ENCODE data around the gene MEIS2. TPM values are rescaled to one million over a fixed set of nuclear protein-coding genes. Genes with fewer than 3 reads are reported as not detected.

MEIS2 gene
- polyA plus RNA-seq, 1 donor from 2014 or later: not detected

- H3K36me3 Mint-ChIP-seq: no peaks in the 10 kb centered on the region
- no peak overlapping the region for H3K27ac Mint-ChIP-seq
- H3K4me3 Mint-ChIP-seq: no peak overlapping the region
- no peaks in the 10 kb centered on the region for H3K4me1 Mint-ChIP-seq
- H3K27me3 Mint-ChIP-seq: peaks cover 2% of the 10 kb centered on the region
- H3K9me3 Mint-ChIP-seq: no peaks in the 10 kb centered on the region
Measured at GRCh38 chr15:36911322-36911944, 188.9 kb downstream of the MEIS2 start.

GRCh38 chr15:36908991-36909390, 191.4 kb downstream of the MEIS2 start:
- Mint-ChIP-seq H3K4me1 (no peaks in the 10 kb centered on the region), H3K9me3 (no peaks in the 10 kb centered on the region), H3K27me3 (peaks cover 2% of the 10 kb centered on the region), H3K27ac (no peak overlapping the region), H3K36me3 (no peaks in the 10 kb centered on the region), H3K4me3 (no peak overlapping the region)

- no peaks in the 10 kb centered on the region for H3K9me3 Mint-ChIP-seq
- H3K27me3 Mint-ChIP-seq: peaks cover 2% of the 10 kb centered on the region
- no peak overlapping the region for H3K27ac Mint-ChIP-seq
- no peaks in the 10 kb centered on the region for H3K36me3 Mint-ChIP-seq
- no peaks in the 10 kb centered on the region for H3K4me1 Mint-ChIP-seq
- no peak overlapping the region for H3K4me3 Mint-ChIP-seq
Measured at GRCh38 chr15:36907295-36907694, 193.1 kb downstream of the MEIS2 start.

GRCh38 chr15:36905908-36906307, 194.4 kb downstream of the MEIS2 start:
- H3K27me3 Mint-ChIP-seq: no peaks in the 10 kb centered on the region
- no peaks in the 10 kb centered on the region for H3K9me3 Mint-ChIP-seq
- H3K27ac Mint-ChIP-seq: no peak overlapping the region
- no peaks in the 10 kb centered on the region for H3K36me3 Mint-ChIP-seq
- no peak overlapping the region for H3K4me3 Mint-ChIP-seq
- no peaks in the 10 kb centered on the region for H3K4me1 Mint-ChIP-seq

- no peak overlapping the region for H3K4me3 Mint-ChIP-seq
- H3K4me1 Mint-ChIP-seq: no peaks in the 10 kb centered on the region
- peaks cover 0 to 2% (median 0%) of the 10 kb centered on the region in 3 donors for H3K9me3 Mint-ChIP-seq
- no peaks in the 10 kb centered on the region for H3K27me3 Mint-ChIP-seq
- H3K36me3 Mint-ChIP-seq: no peaks in the 10 kb centered on the region
- H3K27ac Mint-ChIP-seq: no peak overlapping the region
Measured at GRCh38 chr15:36904715-36905114, 195.6 kb downstream of the MEIS2 start.

- H3K4me1 Mint-ChIP-seq: no peaks in the 10 kb centered on the region
- H3K27me3 Mint-ChIP-seq: no peaks in the 10 kb centered on the region
- no peak overlapping the region for H3K4me3 Mint-ChIP-seq
- peaks cover 0 to 2% (median 0%) of the 10 kb centered on the region in 3 donors for H3K9me3 Mint-ChIP-seq
- H3K27ac Mint-ChIP-seq: no peak overlapping the region
- no peaks in the 10 kb centered on the region for H3K36me3 Mint-ChIP-seq
Measured at GRCh38 chr15:36903922-36904556, 196.3 kb downstream of the MEIS2 start.

- Mint-ChIP-seq H3K4me3 (no peak overlapping the region), H3K4me1 (no peaks in the 10 kb centered on the region), H3K9me3 (peaks cover 0 to 2% (median 0%) of the 10 kb centered on the region in 3 donors), H3K27ac (no peak overlapping the region), H3K27me3 (no peaks in the 10 kb centered on the region), H3K36me3 (no peaks in the 10 kb centered on the region)
Measured at GRCh38 chr15:36903195-36903594, 197.2 kb downstream of the MEIS2 start.

GRCh38 chr15:36901012-36901411, 199.3 kb downstream of the MEIS2 start:
- H3K4me1 Mint-ChIP-seq: no peaks in the 10 kb centered on the region
- no peaks in the 10 kb centered on the region for H3K27me3 Mint-ChIP-seq
- H3K4me3 Mint-ChIP-seq: no peak overlapping the region

GRCh38 chr15:36899696-36900095, 200.7 kb downstream of the MEIS2 start:
- Mint-ChIP-seq H3K4me1 (no peaks in the 10 kb centered on the region), H3K9me3 (peaks cover 0 to 2% (median 0%) of the 10 kb centered on the region in 3 donors), H3K27ac (no peak overlapping the region), H3K4me3 (no peak overlapping the region), H3K36me3 (no peaks in the 10 kb centered on the region), H3K27me3 (no peaks in the 10 kb centered on the region)

More at GRCh38 chr15:36901012-36901411, 199.3 kb downstream of the MEIS2 start:
- Mint-ChIP-seq H3K27ac (no peak overlapping the region), H3K36me3 (no peaks in the 10 kb centered on the region), H3K9me3 (peaks cover 0 to 2% (median 0%) of the 10 kb centered on the region in 3 donors)

- Mint-ChIP-seq H3K27ac (no peak overlapping the region), H3K36me3 (no peaks in the 10 kb centered on the region), H3K4me3 (no peak overlapping the region), H3K9me3 (peaks cover 0 to 2% (median 0%) of the 10 kb centered on the region in 3 donors), H3K4me1 (no peaks in the 10 kb centered on the region), H3K27me3 (no peaks in the 10 kb centered on the region)
Measured at GRCh38 chr15:36898536-36899126, 201.7 kb downstream of the MEIS2 start.

GRCh38 chr15:36897834-36898233, 202.5 kb downstream of the MEIS2 start:
- no peaks in the 10 kb centered on the region for H3K4me1 Mint-ChIP-seq
- no peak overlapping the region for H3K4me3 Mint-ChIP-seq
- H3K9me3 Mint-ChIP-seq: peaks cover 0 to 2% (median 0%) of the 10 kb centered on the region in 3 donors
- no peak overlapping the region for H3K27ac Mint-ChIP-seq
- H3K27me3 Mint-ChIP-seq: no peaks in the 10 kb centered on the region
- no peaks in the 10 kb centered on the region for H3K36me3 Mint-ChIP-seq

- Mint-ChIP-seq H3K4me3 (no peak overlapping the region), H3K4me1 (no peaks in the 10 kb centered on the region), H3K36me3 (no peaks in the 10 kb centered on the region), H3K27me3 (no peaks in the 10 kb centered on the region), H3K27ac (no peak overlapping the region), H3K9me3 (peaks cover 0 to 2% (median 0%) of the 10 kb centered on the region in 3 donors)
Measured at GRCh38 chr15:36896949-36897348, 203.4 kb downstream of the MEIS2 start.

- Mint-ChIP-seq H3K9me3 (no peaks in the 10 kb centered on the region), H3K4me3 (no peak overlapping the region), H3K36me3 (no peaks in the 10 kb centered on the region), H3K27me3 (peaks cover 3% of the 10 kb centered on the region), H3K27ac (no peak overlapping the region), H3K4me1 (no peaks in the 10 kb centered on the region)
Measured at GRCh38 chr15:36894075-36894474, 206.3 kb downstream of the MEIS2 start.

- Mint-ChIP-seq H3K27me3 (peaks cover 8% of the 10 kb centered on the region), H3K4me3 (no peak overlapping the region), H3K27ac (no peak overlapping the region), H3K36me3 (no peaks in the 10 kb centered on the region), H3K4me1 (no peaks in the 10 kb centered on the region), H3K9me3 (no peaks in the 10 kb centered on the region)
Measured at GRCh38 chr15:36893276-36893675, 207.1 kb downstream of the MEIS2 start.

GRCh38 chr15:36888011-36888992, 212.0 kb downstream of the MEIS2 start:
- H3K27ac Mint-ChIP-seq: peak overlapping the region in 1 of 3 donors; percentile 56
- no peaks in the 10 kb centered on the region for H3K36me3 Mint-ChIP-seq
- H3K4me1 Mint-ChIP-seq: peaks cover 0 to 10% (median 6%) of the 10 kb centered on the region in 3 donors
- H3K9me3 Mint-ChIP-seq: peaks cover 0 to 2% (median 0%) of the 10 kb centered on the region in 3 donors
- peaks cover 50% of the 10 kb centered on the region for H3K27me3 Mint-ChIP-seq
- H3K4me3 Mint-ChIP-seq: peak overlapping the region in 1 of 4 donors; percentile 67

Measured in IgD-negative memory B cell (primary cell).